ENCODE results near the gene ADSS1. TPM values are rescaled to one million over a fixed set of nuclear protein-coding genes. Genes with fewer than 3 reads are reported as not detected.

Gene ADSS1
- polyA plus RNA-seq, 1 donor (not counting 4 experiments of a cell fraction or from before 2014, with no cell fraction given), result 1.7 TPM

- Histone ChIP-seq H3K4me3 (ENCODE audit: control insufficient read depth in 2 of 3, extremely low read depth in 1 of 3, insufficient read depth in 2 of 3, low read depth in 1 of 3, low read length in 3 of 3) (peak overlapping the region; percentile 4 to 27 (median 11)), H3K9me3 (ENCODE audit: control insufficient read depth, low read depth, low read length) (no peaks in the 10 kb centered on the region), H2AFZ (ENCODE audit: control insufficient read depth, low read length) (no peak overlapping the region), H3K9ac (ENCODE audit: control insufficient read depth, extremely low read depth, insufficient read depth, low read length) (no peak overlapping the region), H3K27ac (ENCODE audit: control insufficient read depth, insufficient read depth, low read length) (no peak overlapping the region), H3K79me2 (ENCODE audit: control insufficient read depth, insufficient read depth, low read length) (peaks cover 39% of the 10 kb centered on the region), H3K27me3 (ENCODE audit: control insufficient read depth, extremely low read depth, insufficient read depth, low read length) (peaks cover 13% of the 10 kb centered on the region), H3K4me2 (ENCODE audit: control insufficient read depth, extremely low read depth, insufficient read depth, low read depth, low read length) (peak overlapping the region; percentile 44), H3K36me3 (ENCODE audit: control insufficient read depth in 2 of 2, extremely low read depth in 1 of 2, insufficient read depth in 2 of 2, low read length in 2 of 2) (peaks cover 8 to 10% of the 10 kb centered on the region in 2 experiments), H3K9me1 (ENCODE audit: control insufficient read depth, extremely low read depth, insufficient read depth, low read length) (peaks cover 10% of the 10 kb centered on the region), H3K4me1 (ENCODE audit: control insufficient read depth, extremely low read depth, insufficient read depth, low read length) (peaks cover 20% of the 10 kb centered on the region), H4K20me1 (ENCODE audit: control insufficient read depth, extremely low read depth, insufficient read depth, low read length) (peaks cover 15% of the 10 kb centered on the region)
- TF ChIP-seq EZH2 (IDR thresholded peaks at IDR 0.05; ENCODE audit: low read length) (no peak), CTCF (optimal IDR thresholded peaks at IDR 0.05 in 1 of 3, IDR thresholded peaks at IDR 0.05 in 1 of 3, conservative IDR thresholded peaks at IDR 0.05 in 1 of 3; ENCODE audit: extremely low read depth in 1 of 3, insufficient read depth in 2 of 3, low read length in 3 of 3) (no peak)
- no peak for DNase-seq (ENCODE audit: low read depth, low spot score)
- dilution Hi-C loops (cut with MboI; ENCODE audit: extremely low pct_ligation_motif_present, low sequenced_read_pairs), result no loop called here
- FAIRE-seq, result no peak
Measured at GRCh38 chr14:104795781-104796686, 72.0 kb downstream of the ADSS1 start.

- Histone ChIP-seq H3K4me2 (ENCODE audit: control insufficient read depth, extremely low read depth, insufficient read depth, low read depth, low read length) (no peak overlapping the region), H3K79me2 (ENCODE audit: control insufficient read depth, insufficient read depth, low read length) (peaks cover 33% of the 10 kb centered on the region), H3K36me3 (ENCODE audit: control insufficient read depth in 2 of 2, extremely low read depth in 1 of 2, insufficient read depth in 2 of 2, low read length in 2 of 2) (peaks cover 2 to 6% of the 10 kb centered on the region in 2 experiments), H4K20me1 (ENCODE audit: control insufficient read depth, extremely low read depth, insufficient read depth, low read length) (peaks cover 12% of the 10 kb centered on the region), H3K4me1 (ENCODE audit: control insufficient read depth, extremely low read depth, insufficient read depth, low read length) (peaks cover 24% of the 10 kb centered on the region), H3K9ac (ENCODE audit: control insufficient read depth, extremely low read depth, insufficient read depth, low read length) (no peak overlapping the region), H3K9me1 (ENCODE audit: control insufficient read depth, extremely low read depth, insufficient read depth, low read length) (peaks cover 10% of the 10 kb centered on the region), H3K9me3 (ENCODE audit: control insufficient read depth, low read depth, low read length) (no peaks in the 10 kb centered on the region), H3K27ac (ENCODE audit: control insufficient read depth, insufficient read depth, low read length) (no peak overlapping the region), H2AFZ (ENCODE audit: control insufficient read depth, low read length) (no peak overlapping the region), H3K4me3 (ENCODE audit: control insufficient read depth in 2 of 3, extremely low read depth in 1 of 3, insufficient read depth in 2 of 3, low read depth in 1 of 3, low read length in 3 of 3) (no peak overlapping the region), H3K27me3 (ENCODE audit: control insufficient read depth, extremely low read depth, insufficient read depth, low read length) (peaks cover 13% of the 10 kb centered on the region)
- DNase-seq (ENCODE audit: low read depth, low spot score) (no peak), FAIRE-seq (no peak)
- dilution Hi-C loops (cut with MboI; ENCODE audit: extremely low pct_ligation_motif_present, low sequenced_read_pairs), result no loop called here
- TF ChIP-seq CTCF (optimal IDR thresholded peaks at IDR 0.05 in 1 of 3, IDR thresholded peaks at IDR 0.05 in 1 of 3, conservative IDR thresholded peaks at IDR 0.05 in 1 of 3; ENCODE audit: extremely low read depth in 1 of 3, insufficient read depth in 2 of 3, low read length in 3 of 3), result no peak
- no peak for TF ChIP-seq EZH2 (IDR thresholded peaks at IDR 0.05; ENCODE audit: low read length)
Measured at GRCh38 chr14:104796687-104797081, 72.7 kb downstream of the ADSS1 start.

Small RNA genes within 50 kb of the gene (small RNA-seq; reads per million reads assigned to genes)
- gene MIR4710 (ENCODE audit: insufficient read length in 3 of 3, low read depth in 3 of 3, low replicate concordance in 1 of 3), result 0 reads per million in 3 experiments

Other genes with a start within 250 kb of the ADSS1 start
- gene C14orf180, start 144.5 kb upstream of the ADSS1 start, polyA plus RNA-seq, result not detected in 3 replicates
- not detected in 3 replicates for gene TMEM179, start 119.5 kb upstream of the ADSS1 start, polyA plus RNA-seq
- gene INF2, start 34.6 kb upstream of the ADSS1 start, polyA plus RNA-seq, result 22.6 to 42.4 TPM (median 31.6 TPM) in 3 replicates
- gene SIVA1, start 28.9 kb downstream of the ADSS1 start, polyA plus RNA-seq, result 33.5 to 63.3 TPM (median 35.3 TPM) in 3 replicates
- gene AKT1, start 71.5 kb downstream of the ADSS1 start, polyA plus RNA-seq, result 82.3 to 102 TPM (median 95.5 TPM) in 3 replicates
- 0.50 to 0.73 TPM (median 0.73 TPM) in 3 replicates for gene ZBTB42, start 76.9 kb downstream of the ADSS1 start, polyA plus RNA-seq
- gene CEP170B, start 141.0 kb downstream of the ADSS1 start, polyA plus RNA-seq, result 8.7 to 15.6 TPM (median 14.9 TPM) in 3 replicates
- 0.01 TPM in 1 of 3 replicates, not detected in the others for gene PLD4, start 200.7 kb downstream of the ADSS1 start, polyA plus RNA-seq

Data from keratinocyte (primary cell).